CD8-positive, alpha-beta memory T cell (primary cell): Measurements from ENCODE around the gene POLR1A. TPM values are rescaled to one million over a fixed set of nuclear protein-coding genes. Genes with fewer than 3 reads are reported as not detected.

ENCODE experiments used
- CTCF ChIA-PET: fragments of 350-600 bp; sonication (Branson Sonifier 250); formaldehyde crosslinking; loops from one replicate; lab custom pipeline; 2021; ENCODE audit warnings: antibody characterized with exemption; lab: Charles Lee
- POLR2A ChIA-PET: fragments of 350-600 bp; sonication (Branson Sonifier 250); formaldehyde crosslinking; loops from one replicate; lab custom pipeline; 2021; ENCODE audit warnings: antibody characterized with exemption; lab: Charles Lee
- DNase-seq, 5 donors: peaks; one replicate each; pipeline versions ENCODE4 v3.0.0 to v3.0.0-alpha.2; 2020 to 2022; ENCODE audit warnings: mixed read lengths in 1 of 5
- H3K27ac ChIP-seq: one replicate; pipeline ENCODE4 v1.7.0; 2013; ENCODE audit warnings: low read depth, mild to moderate bottlenecking, low read length, moderate library complexity
- H3K27me3 ChIP-seq: 2 replicates; pipeline ENCODE4 v1.7.0; 2013; ENCODE audit warnings: low read length, mild to moderate bottlenecking; ENCODE audit not compliant: insufficient read depth, poor library complexity, severe bottlenecking
- H3K36me3 ChIP-seq: 2 replicates; pipeline ENCODE4 v1.7.0; 2013; ENCODE audit warnings: mild to moderate bottlenecking, low read length, moderate library complexity; ENCODE audit not compliant: insufficient read depth
- H3K4me1 ChIP-seq: 2 replicates; pipeline ENCODE4 v1.7.0; 2013; ENCODE audit warnings: mild to moderate bottlenecking, low read length, moderate library complexity; ENCODE audit not compliant: insufficient read depth
- H3K4me3 ChIP-seq: 2 replicates; pipeline ENCODE4 v1.7.0; 2013; ENCODE audit warnings: mild to moderate bottlenecking, low read length
- H3K9me3 ChIP-seq: 2 replicates; pipeline ENCODE4 v1.7.0; 2013; ENCODE audit warnings: mild to moderate bottlenecking, low read length
- H3K27ac Mint-ChIP-seq, 8 donors: one replicate each; pipeline ENCODE4 v1.8.0; 2020 to 2021; ENCODE audit warnings: mixed read lengths in 8 of 8, mild to moderate bottlenecking in 6 of 8, inconsistent platforms in 3 of 8, moderate library complexity in 3 of 8
- H3K27me3 Mint-ChIP-seq, 2 donors: one replicate each; pipeline ENCODE4 v1.8.0; 2020 to 2021; ENCODE audit warnings: mixed read lengths in 2 of 2, mild to moderate bottlenecking in 1 of 2, moderate library complexity in 1 of 2
- H3K36me3 Mint-ChIP-seq, 3 donors: one replicate each; pipeline ENCODE4 v1.8.0; 2020 to 2021; ENCODE audit warnings: mixed read lengths in 3 of 3, inconsistent platforms in 1 of 3, mild to moderate bottlenecking in 1 of 3
- H3K4me1 Mint-ChIP-seq, 3 donors: one replicate each; pipeline ENCODE4 v1.8.0; 2020 to 2021; ENCODE audit warnings: mixed read lengths in 3 of 3, inconsistent platforms in 1 of 3, mild to moderate bottlenecking in 1 of 3
- H3K4me3 Mint-ChIP-seq, 7 donors: one replicate each; pipeline ENCODE4 v1.8.0; 2020 to 2021; ENCODE audit warnings: mixed read lengths in 7 of 7, mild to moderate bottlenecking in 6 of 7, moderate library complexity in 4 of 7, inconsistent platforms in 2 of 7
- H3K9me3 Mint-ChIP-seq, 5 donors: one replicate each; pipeline ENCODE4 v1.8.0; 2020 to 2022; ENCODE audit warnings: mixed read lengths in 5 of 5, mild to moderate bottlenecking in 3 of 5, moderate library complexity in 2 of 5, inconsistent platforms in 1 of 5
- polyA plus RNA-seq: library from polyadenylated mRNA; unstranded; fragments of 300-500 nt; fragmentation: Illumina TruSeq; gene quantifications from one replicate; pipeline ENCODE4 v1.2.3, GENCODE V29; 2021
- total RNA-seq, 2 experiments: library from RNA; stranded (reverse); gene quantifications; one replicate each; pipeline ENCODE4 v1.2.3, GENCODE V29; 2021

The POLR1A gene
- total and polyA plus RNA-seq, 3 experiments from 2014 or later: 4.8 to 63.3 (median 60.3) TPM

- DNase-seq: no peak
- Mint-ChIP-seq H3K9me3 (no peaks in the 10 kb centered on the region), H3K27ac (peak overlapping the region in 6 of 8 donors; percentile 3 to 87 (median 54)), H3K36me3 (peaks cover 4 to 55% (median 14%) of the 10 kb centered on the region in 3 donors), H3K4me1 (peaks cover 2 to 4% (median 3%) of the 10 kb centered on the region in 3 donors), H3K27me3 (no peaks in the 10 kb centered on the region), H3K4me3 (no peak overlapping the region)
- Histone ChIP-seq H3K36me3 (peaks cover 18% of the 10 kb centered on the region), H3K4me1 (no peaks in the 10 kb centered on the region), H3K27me3 (no peaks in the 10 kb centered on the region), H3K27ac (no peak overlapping the region), H3K9me3 (no peaks in the 10 kb centered on the region), H3K4me3 (no peak overlapping the region)
- CTCF ChIA-PET: interaction anchor here (0.9 to 2.2 kb wide), 4 partner anchors 10 to 138 kb away, joined by 3 to 10 read pairs (median 4); partner anchors contain the start of gene ST3GAL5
- POLR2A ChIA-PET: interaction anchor here (0.6 to 1.9 kb wide), 3 partner anchors 11 to 161 kb away, joined by 3 to 5 read pairs (median 4); no protein-coding TSS in a partner anchor
Observed at GRCh38 chr2:86025229-86025820, 80.4 kb downstream of the POLR1A start.

GRCh38 chr2:86023366-86023712 is 82.3 kb downstream of the POLR1A start:
- Histone ChIP-seq H3K27ac (no peak overlapping the region), H3K27me3 (no peaks in the 10 kb centered on the region)
- POLR2A ChIA-PET: no interaction called here

GRCh38 chr2:86022661-86023365 is 82.9 kb downstream of the POLR1A start:
- CTCF ChIA-PET: interaction anchor here (0.9 to 2.1 kb wide), 5 partner anchors 13 to 135 kb away, joined by 3 to 6 read pairs (median 4); partner anchors contain the start of gene ST3GAL5
- Mint-ChIP-seq H3K27ac (peak overlapping the region in 7 of 8 donors; percentile 0 to 96 (median 51)), H3K4me3 (no peak overlapping the region), H3K4me1 (peaks cover 2 to 4% (median 3%) of the 10 kb centered on the region in 3 donors), H3K27me3 (no peaks in the 10 kb centered on the region), H3K36me3 (peaks cover 0 to 32% (median under 1%) of the 10 kb centered on the region in 3 donors), H3K9me3 (no peaks in the 10 kb centered on the region)
- Histone ChIP-seq H3K4me1 (no peaks in the 10 kb centered on the region), H3K36me3 (peaks cover under 1% of the 10 kb centered on the region), H3K4me3 (no peak overlapping the region), H3K27ac (no peak overlapping the region), H3K9me3 (no peaks in the 10 kb centered on the region), H3K27me3 (no peaks in the 10 kb centered on the region)
- DNase-seq: peak in 1 of 5 donors; percentile 5
- POLR2A ChIA-PET: no interaction called here

More at GRCh38 chr2:86023366-86023712, 82.3 kb downstream of the POLR1A start:
- Mint-ChIP-seq H3K4me3 (no peak overlapping the region), H3K27ac (peak overlapping the region in 5 of 8 donors; percentile 0 to 77 (median 6)), H3K36me3 (peaks cover 0 to 37% (median 3%) of the 10 kb centered on the region in 3 donors), H3K4me1 (peaks cover 2 to 4% (median 3%) of the 10 kb centered on the region in 3 donors), H3K9me3 (no peaks in the 10 kb centered on the region), H3K27me3 (no peaks in the 10 kb centered on the region)
- Histone ChIP-seq H3K4me1 (no peaks in the 10 kb centered on the region), H3K9me3 (no peaks in the 10 kb centered on the region), H3K4me3 (no peak overlapping the region), H3K36me3 (peaks cover 5% of the 10 kb centered on the region)
- CTCF ChIA-PET: interaction anchor here (0.9 to 1.7 kb wide), 3 partner anchors 14 to 134 kb away, joined by 3 to 4 read pairs (median 3); no protein-coding TSS in a partner anchor
- DNase-seq: peak in 1 of 5 donors; percentile 40

- CTCF ChIA-PET: interaction anchor here (1.5 to 2.1 kb wide), 2 partner anchors 14 to 133 kb away, joined by 4 to 6 read pairs; partner anchors contain the start of gene ST3GAL5
- H3K27ac Mint-ChIP-seq: peak overlapping the region in 5 of 8 donors; percentile 36 to 84 (median 60)
- no peaks in the 10 kb centered on the region for H3K9me3 Mint-ChIP-seq
- no peaks in the 10 kb centered on the region for H3K36me3 ChIP-seq
- no peaks in the 10 kb centered on the region for H3K9me3 ChIP-seq
- no peak overlapping the region for H3K4me3 Mint-ChIP-seq
- peaks cover 9 to 13% (median 10%) of the 10 kb centered on the region in 3 donors for H3K4me1 Mint-ChIP-seq
- no peak overlapping the region for H3K27ac ChIP-seq
- H3K36me3 Mint-ChIP-seq: peaks cover 0 to 21% (median 0%) of the 10 kb centered on the region in 3 donors
- peaks cover 9% of the 10 kb centered on the region for H3K4me1 ChIP-seq
- no peaks in the 10 kb centered on the region for H3K27me3 ChIP-seq
- POLR2A ChIA-PET: no interaction called here
- H3K4me3 ChIP-seq: no peak overlapping the region
- DNase-seq: peak in 1 of 5 donors; percentile 17
- H3K27me3 Mint-ChIP-seq: no peaks in the 10 kb centered on the region
Observed at GRCh38 chr2:86021396-86022378, 84.0 kb downstream of the POLR1A start.

- H3K36me3 ChIP-seq: no peaks in the 10 kb centered on the region
- peaks cover 16% of the 10 kb centered on the region for H3K4me1 ChIP-seq
- H3K27ac ChIP-seq: no peak overlapping the region
- Mint-ChIP-seq H3K9me3 (no peaks in the 10 kb centered on the region), H3K4me1 (peaks cover 11 to 15% (median 15%) of the 10 kb centered on the region in 3 donors), H3K27me3 (no peaks in the 10 kb centered on the region), H3K4me3 (peak overlapping the region in 1 of 7 donors; percentile 76), H3K36me3 (peaks cover 0 to 14% (median 0%) of the 10 kb centered on the region in 3 donors), H3K27ac (peak overlapping the region in 3 of 8 donors; percentile 22 to 60 (median 26))
- POLR2A ChIA-PET: no interaction called here
- peak in 1 of 5 donors; percentile 3 for DNase-seq
- no peaks in the 10 kb centered on the region for H3K27me3 ChIP-seq
- H3K4me3 ChIP-seq: no peak overlapping the region
- CTCF ChIA-PET: interaction anchor here (2.1 kb wide), 1 partner anchor 133 kb away, joined by 4 read pairs; the partner anchor contains the start of gene ST3GAL5
- no peaks in the 10 kb centered on the region for H3K9me3 ChIP-seq
Observed at GRCh38 chr2:86020984-86021383, 84.7 kb downstream of the POLR1A start.

- POLR2A ChIA-PET: no interaction called here
- Mint-ChIP-seq H3K27me3 (peaks cover 0 to 2% of the 10 kb centered on the region in 2 donors), H3K36me3 (peaks cover under 1 to 4% (median 2%) of the 10 kb centered on the region in 3 donors), H3K9me3 (peaks cover 0 to 1% (median 0%) of the 10 kb centered on the region in 5 donors), H3K27ac (peak overlapping the region in 7 of 8 donors; percentile 7 to 94 (median 68)), H3K4me1 (peaks cover 11 to 18% (median 12%) of the 10 kb centered on the region in 3 donors), H3K4me3 (no peak overlapping the region)
- peaks cover 16% of the 10 kb centered on the region for H3K4me1 ChIP-seq
- no peaks in the 10 kb centered on the region for H3K36me3 ChIP-seq
- H3K27ac ChIP-seq: no peak overlapping the region
- CTCF ChIA-PET: no interaction called here
- H3K27me3 ChIP-seq: no peaks in the 10 kb centered on the region
- H3K4me3 ChIP-seq: no peak overlapping the region
- no peaks in the 10 kb centered on the region for H3K9me3 ChIP-seq
- peak in 1 of 5 donors; percentile 17 for DNase-seq
Observed at GRCh38 chr2:86019121-86019520, 86.6 kb downstream of the POLR1A start.
